Measurements from ENCODE around the gene MYO9A.
"Not testable (repeated sequence)": the region's sequence is repeated elsewhere in the genome, so short reads cannot be mapped to it uniquely, and the experiment has no call there.

The MYO9A gene

GRCh38 chr15:71939981-71940588 is 177.9 kb downstream of the MYO9A start:
- FAIRE-seq: no peak

GRCh38 chr15:71937650-71938311 is 180.2 kb downstream of the MYO9A start:
- no peak for FAIRE-seq

GRCh38 chr15:71934446-71934845 is 183.5 kb downstream of the MYO9A start:
- no peak for FAIRE-seq

GRCh38 chr15:71932689-71933088 is 185.3 kb downstream of the MYO9A start:
- no peak for FAIRE-seq

GRCh38 chr15:71931261-71931660 is 186.7 kb downstream of the MYO9A start:
- no peak for FAIRE-seq

GRCh38 chr15:71925145-71925544 is 192.8 kb downstream of the MYO9A start:
- FAIRE-seq: peak; percentile 31

GRCh38 chr15:71921191-71921590 is 196.8 kb downstream of the MYO9A start:
- no peak for FAIRE-seq

GRCh38 chr15:71920573-71920972 is 197.4 kb downstream of the MYO9A start:
- no peak for FAIRE-seq

GRCh38 chr15:71916834-71917233 is 201.1 kb downstream of the MYO9A start:
- FAIRE-seq: no peak

GRCh38 chr15:71914092-71914491 is 203.9 kb downstream of the MYO9A start:
- FAIRE-seq: no peak

- no peak for FAIRE-seq
Observed at GRCh38 chr15:71899674-71900073, 218.3 kb downstream of the MYO9A start.

GRCh38 chr15:71893691-71894090 is 224.3 kb downstream of the MYO9A start:
- FAIRE-seq: no peak

- FAIRE-seq: no peak
Observed at GRCh38 chr15:71892335-71892734, 225.6 kb downstream of the MYO9A start.

GRCh38 chr15:71891026-71891425 is 226.9 kb downstream of the MYO9A start:
- no peak for FAIRE-seq

- FAIRE-seq: no peak
Observed at GRCh38 chr15:71889947-71890346, 228.0 kb downstream of the MYO9A start.

GRCh38 chr15:71889385-71889784 is 228.6 kb downstream of the MYO9A start:
- FAIRE-seq: no peak

GRCh38 chr15:71888797-71889196 is 229.2 kb downstream of the MYO9A start:
- no peak for FAIRE-seq

- FAIRE-seq: no peak
Observed at GRCh38 chr15:71885390-71885789, 232.6 kb downstream of the MYO9A start.

- no peak for FAIRE-seq
Observed at GRCh38 chr15:71883447-71883846, 234.5 kb downstream of the MYO9A start.

- no peak for FAIRE-seq
Observed at GRCh38 chr15:71880276-71880675, 237.7 kb downstream of the MYO9A start.

- no peak for FAIRE-seq
Observed at GRCh38 chr15:71874245-71874644, 243.7 kb downstream of the MYO9A start.

GRCh38 chr15:71858232-71858631 is 259.7 kb downstream of the MYO9A start:
- FAIRE-seq: not testable (repeated sequence)

- no peak for FAIRE-seq
Observed at GRCh38 chr15:71853543-71853942, 264.4 kb downstream of the MYO9A start.

- no peak for FAIRE-seq
Observed at GRCh38 chr15:71844916-71845315, 273.0 kb downstream of the MYO9A start.

GRCh38 chr15:71841563-71841962 is 276.4 kb downstream of the MYO9A start:
- no peak for FAIRE-seq

Measured in TTC549 (cell line).